22Rv1 (cell line): ENCODE data around the gene RAB12.

ENCODE experiments used
- ZFX ChIP-seq: fragments of 450-650 bp; IDR thresholded peaks from 2 replicates; pipeline ENCODE4 v1.6.1; 2017; ENCODE audit warnings: antibody characterized with exemption, borderline replicate concordance
- TF ChIP-seq, protein P1 (sequence below): fragments of 450-650 bp; IDR thresholded peaks from 2 replicates; pipeline ENCODE4 v1.5.1; 2017; ENCODE audit warnings: mild to moderate bottlenecking

DNA sequence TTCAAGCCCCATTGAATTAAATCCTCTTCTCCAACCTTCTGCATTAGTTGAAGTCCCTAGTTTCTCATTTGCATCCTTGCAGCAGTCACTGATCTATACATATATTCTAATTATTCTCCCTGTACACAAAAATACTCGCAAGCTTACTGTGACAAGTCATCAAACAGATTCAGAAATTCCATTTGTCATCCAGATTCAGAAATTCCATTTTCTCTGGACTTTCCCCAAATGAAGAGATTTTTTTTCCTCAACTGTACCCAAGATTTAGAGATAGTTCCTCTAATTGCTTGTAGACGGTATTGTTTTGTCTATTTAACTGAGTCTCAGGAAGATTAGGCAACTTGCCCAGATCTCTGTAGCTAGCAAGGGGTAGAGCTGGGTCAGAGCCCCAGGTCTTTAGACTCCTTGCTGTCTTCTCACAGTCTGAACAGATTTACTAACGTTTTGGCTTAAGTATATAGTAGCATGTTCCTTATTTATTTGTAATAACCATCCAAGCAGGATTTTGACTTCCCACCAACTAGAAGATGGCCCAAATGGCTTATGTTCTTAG lies 34.2 kb downstream of the RAB12 start:
- TF ChIP-seq, protein P1, sequence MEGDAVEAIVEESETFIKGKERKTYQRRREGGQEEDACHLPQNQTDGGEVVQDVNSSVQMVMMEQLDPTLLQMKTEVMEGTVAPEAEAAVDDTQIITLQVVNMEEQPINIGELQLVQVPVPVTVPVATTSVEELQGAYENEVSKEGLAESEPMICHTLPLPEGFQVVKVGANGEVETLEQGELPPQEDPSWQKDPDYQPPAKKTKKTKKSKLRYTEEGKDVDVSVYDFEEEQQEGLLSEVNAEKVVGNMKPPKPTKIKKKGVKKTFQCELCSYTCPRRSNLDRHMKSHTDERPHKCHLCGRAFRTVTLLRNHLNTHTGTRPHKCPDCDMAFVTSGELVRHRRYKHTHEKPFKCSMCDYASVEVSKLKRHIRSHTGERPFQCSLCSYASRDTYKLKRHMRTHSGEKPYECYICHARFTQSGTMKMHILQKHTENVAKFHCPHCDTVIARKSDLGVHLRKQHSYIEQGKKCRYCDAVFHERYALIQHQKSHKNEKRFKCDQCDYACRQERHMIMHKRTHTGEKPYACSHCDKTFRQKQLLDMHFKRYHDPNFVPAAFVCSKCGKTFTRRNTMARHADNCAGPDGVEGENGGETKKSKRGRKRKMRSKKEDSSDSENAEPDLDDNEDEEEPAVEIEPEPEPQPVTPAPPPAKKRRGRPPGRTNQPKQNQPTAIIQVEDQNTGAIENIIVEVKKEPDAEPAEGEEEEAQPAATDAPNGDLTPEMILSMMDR: no peak
- TF ChIP-seq ZFX: no peak
